ENCODE results near the gene WNK3.
"Not testable (repeated sequence)": the region's sequence is repeated elsewhere in the genome, so short reads cannot be mapped to it uniquely, and the experiment has no call there.

The WNK3 gene

DNA sequence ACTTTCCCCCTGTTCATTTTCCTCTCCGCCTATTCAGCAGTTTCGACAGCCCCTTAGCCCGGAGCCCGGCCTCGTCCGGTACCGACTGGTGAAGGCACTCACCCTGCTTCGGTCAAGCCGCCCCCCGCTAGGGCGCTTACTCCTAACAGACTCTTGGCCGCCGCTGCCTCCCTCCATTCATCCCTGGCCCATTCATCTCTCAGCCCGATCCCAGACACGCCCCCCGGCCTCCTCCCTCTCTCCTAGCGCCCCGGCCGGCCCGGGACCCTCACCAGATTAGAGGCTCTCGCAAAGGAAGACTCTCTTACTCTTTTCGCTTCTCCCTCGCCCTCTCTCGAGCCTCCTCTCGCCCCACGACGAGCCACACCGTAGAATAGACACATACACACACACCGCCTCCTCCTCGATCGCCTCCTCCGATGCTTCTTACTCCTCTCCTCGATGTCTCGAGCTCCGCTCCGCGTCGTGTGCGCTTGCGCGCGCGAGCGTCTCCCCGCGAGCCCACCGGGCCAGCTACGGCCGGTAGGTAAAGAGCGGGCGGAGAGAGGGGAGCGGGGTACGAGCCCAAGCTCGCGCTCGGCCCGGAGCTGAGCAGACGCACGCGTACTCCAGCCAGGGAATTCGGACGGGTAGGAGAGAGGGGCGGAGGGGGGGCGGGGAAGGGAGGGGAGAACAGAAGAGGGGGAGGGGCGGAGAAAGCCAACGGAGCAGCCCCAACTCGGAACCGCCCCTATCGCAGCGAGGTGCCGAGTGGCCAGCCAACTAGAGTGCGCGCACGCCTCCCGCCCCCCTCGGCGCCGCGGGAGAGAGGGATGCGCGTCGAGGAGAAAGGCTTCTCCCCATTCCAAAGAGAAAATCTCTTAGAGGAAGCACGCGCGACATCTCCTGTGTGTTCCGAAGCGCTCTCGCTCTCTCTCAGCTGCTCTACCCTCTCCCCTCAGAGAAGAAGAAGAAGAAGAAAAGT, at the start of gene WNK3:
Gene WNK3, minus strand, starts transcription at position 633 of the 964 bp plus-strand sequence.
- peak; percentile 15 for DNase-seq

DNA sequence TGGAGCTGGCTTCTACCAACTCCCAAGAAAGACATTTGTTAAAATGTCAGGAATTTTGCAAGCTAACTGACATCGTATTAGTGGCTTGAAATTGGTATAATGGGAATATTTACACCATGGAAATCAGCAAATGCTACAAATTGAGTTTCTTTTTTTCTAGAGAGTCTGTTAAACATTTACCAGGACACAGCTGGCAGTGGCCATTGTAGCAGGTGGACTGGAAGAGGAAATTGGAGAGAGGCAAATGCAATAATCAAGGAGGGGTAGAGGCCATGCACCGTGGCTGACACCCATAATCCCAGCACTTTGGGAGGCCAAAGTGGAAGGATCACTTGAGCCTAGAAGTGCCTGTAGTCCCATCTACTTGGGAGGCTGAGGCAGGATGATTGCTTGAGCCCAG, 49.4 kb upstream of the WNK3 start:
- no peak for DNase-seq

DNA sequence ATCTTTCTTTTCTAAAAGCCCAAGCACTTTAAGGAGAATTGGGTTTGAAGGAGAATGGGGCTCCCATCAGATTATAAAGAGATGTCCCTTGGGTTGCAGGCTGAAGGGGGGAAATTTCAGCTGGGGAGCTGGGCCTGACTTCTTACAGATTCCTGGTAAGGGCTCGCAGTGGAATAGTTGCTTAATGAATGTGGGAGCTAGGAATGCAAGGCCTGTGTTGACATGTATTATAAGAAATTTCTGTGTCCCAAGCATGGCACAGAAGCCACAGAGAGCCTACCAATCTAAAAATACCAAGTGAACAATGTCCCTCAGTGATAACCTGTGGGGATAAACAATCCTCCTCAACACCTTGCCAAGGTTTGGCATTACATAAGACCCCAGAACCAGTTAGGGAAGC, 39.3 kb upstream of the WNK3 start:
- DNase-seq: no peak

- DNase-seq: no peak
These were observed 28.5 kb upstream of the WNK3 start for GRCh38 chrX:54386314-54386713.

DNA sequence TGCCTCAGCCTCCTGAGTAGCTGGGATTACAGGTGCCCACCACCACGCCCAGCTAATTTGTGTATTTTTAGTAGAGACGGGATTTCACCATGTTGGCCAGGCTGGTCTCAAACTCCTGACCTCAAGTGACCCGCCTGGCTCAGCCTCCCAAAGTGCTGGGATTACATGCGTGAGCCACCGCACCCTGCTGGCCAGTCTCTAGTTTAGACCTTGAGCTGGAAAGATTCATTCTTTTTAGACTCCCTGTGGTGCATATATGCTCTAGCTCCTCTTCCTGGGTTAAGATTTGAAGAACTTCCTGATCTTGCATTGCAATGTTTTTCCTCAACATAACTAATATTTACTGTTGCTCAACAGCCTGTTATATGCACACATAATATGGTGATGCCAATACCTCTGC, 26.8 kb upstream of the WNK3 start:
- not testable (repeated sequence) for DNase-seq

DNA sequence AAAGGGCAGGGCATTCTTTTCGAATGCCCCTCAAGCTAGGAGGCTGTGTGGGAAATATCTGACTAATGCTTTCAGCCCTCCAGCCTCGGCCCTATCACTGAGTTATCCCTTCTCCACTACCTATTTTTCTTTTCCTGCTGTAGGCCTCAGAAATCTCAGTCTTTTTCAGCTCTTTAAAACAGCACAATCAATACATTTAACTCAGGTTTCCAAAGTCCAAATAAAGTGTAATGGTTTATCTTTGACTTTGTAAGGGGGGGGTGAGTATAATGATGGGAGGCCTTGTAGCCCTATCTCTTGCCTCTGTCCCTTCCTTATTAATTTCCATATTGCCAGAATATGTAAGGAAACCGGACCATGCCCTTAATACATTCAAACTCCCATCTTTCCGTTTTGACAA, 1.6 kb upstream of the WNK3 start:
- no peak for DNase-seq

- DNase-seq: peak; percentile 23
These were observed 772 bp upstream of the WNK3 start for GRCh38 chrX:54358424-54359211.

GRCh38 chrX:54352677-54353076, 5.2 kb downstream of the WNK3 start:
- no peak for DNase-seq

GRCh38 chrX:54337383-54337782, 20.5 kb downstream of the WNK3 start:
- not testable (repeated sequence) for DNase-seq

GRCh38 chrX:54325077-54325476, 32.8 kb downstream of the WNK3 start:
- no peak for DNase-seq

DNA sequence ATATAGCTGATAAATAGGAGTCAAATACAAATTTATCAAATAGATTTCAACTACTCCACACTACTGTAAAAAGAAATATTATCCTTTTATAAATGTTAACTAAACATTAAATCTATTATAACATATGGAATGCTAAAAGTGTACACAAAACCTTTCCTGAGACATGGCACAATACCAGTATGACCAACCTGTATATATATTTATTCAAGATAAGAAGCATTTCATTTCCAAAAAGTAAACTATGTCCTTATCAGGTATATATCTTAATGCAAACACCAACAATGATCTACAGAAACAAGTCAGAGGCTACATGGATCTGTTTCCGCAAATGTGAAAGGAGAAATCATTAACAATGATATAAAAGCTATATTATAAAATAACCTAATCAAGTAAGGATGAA, 37.8 kb downstream of the WNK3 start:
- DNase-seq: no peak

DNA sequence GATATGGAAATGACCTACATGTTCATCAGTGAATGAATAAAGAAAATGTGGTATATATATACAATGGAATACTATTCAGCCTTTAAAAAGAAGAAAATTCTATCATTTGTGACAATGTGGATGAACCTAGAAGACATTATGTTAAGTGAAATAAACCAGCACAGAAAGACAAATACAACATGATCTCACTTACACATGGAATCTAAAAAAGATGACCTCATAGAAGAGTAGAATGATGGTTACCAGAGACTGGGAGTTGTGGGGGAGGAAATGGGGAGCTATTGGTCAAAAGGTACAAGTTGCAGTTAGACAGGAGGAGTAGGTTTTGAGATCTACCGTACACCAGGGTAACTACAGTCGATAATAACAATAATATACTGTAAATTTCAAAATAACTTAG, 51.5 kb downstream of the WNK3 start:
- no peak for DNase-seq

GRCh38 chrX:54301516-54301915, 56.3 kb downstream of the WNK3 start:
- no peak for DNase-seq

GRCh38 chrX:54294306-54294705, 63.5 kb downstream of the WNK3 start:
- no peak for DNase-seq

DNA sequence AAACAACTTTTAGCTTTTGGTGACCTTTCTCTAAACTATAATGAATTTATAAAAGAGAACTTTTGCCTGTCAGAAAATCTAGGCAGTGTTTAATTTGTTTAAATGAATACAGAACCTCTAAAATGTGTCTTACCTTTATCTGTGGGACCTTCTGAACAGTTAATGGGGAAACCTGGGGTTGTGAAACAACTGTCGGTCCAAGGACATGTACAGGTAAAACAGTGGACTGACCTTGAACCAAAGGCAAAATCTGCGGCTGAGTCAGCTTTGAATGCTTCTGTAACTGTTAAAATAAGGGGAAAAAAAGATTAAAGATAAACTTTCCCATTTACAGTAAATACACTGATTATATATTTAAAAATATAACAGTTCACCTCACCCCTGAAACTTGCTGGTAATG, 65.1 kb downstream of the WNK3 start:
- DNase-seq: no peak

GRCh38 chrX:54291758-54292157, 66.1 kb downstream of the WNK3 start:
- DNase-seq: no peak

DNA sequence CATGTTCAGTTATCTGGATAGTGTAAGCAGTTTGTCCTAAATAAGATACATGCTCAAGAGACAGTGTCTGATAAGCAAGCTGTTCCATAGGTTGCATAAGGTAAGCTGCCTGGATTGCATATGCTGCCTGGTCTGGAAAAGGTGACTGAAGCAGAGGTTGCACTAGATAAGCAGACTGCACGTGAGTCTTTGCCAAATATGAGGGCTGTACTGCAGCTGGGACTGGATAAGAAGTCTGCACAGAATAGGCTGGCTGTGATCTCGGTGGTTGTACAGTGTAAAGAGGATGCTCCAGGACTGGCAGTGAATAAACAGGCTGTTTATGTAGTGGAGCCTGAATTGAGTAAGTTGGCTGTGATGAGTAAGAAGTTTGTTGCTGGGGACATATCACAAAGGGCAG, 68.9 kb downstream of the WNK3 start:
- DNase-seq: no peak

GRCh38 chrX:54288277-54288676, 69.6 kb downstream of the WNK3 start:
- DNase-seq: no peak

- DNase-seq: no peak
These were observed 76.2 kb downstream of the WNK3 start for GRCh38 chrX:54281676-54282075.

DNA sequence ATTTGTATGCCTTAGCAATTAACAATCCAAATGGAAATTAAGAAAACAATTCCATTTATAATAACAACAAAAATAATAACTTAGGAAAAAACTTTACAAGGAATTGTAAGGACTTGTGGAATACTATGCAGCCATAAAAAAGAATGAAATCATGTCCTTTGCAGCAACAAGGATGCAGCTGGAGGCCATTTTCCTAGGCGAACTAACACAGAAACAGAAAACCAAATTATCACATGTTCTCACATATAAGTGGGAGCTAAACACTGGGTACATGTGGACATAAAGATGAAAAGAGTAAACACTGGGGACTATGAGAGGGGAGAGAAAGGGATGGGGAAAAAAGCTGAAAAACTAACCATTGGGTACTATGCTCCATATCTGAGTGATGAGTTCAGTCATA, 77.4 kb downstream of the WNK3 start:
- DNase-seq: no peak

GRCh38 chrX:54271664-54272063, 86.2 kb downstream of the WNK3 start:
- DNase-seq: no peak

DNA sequence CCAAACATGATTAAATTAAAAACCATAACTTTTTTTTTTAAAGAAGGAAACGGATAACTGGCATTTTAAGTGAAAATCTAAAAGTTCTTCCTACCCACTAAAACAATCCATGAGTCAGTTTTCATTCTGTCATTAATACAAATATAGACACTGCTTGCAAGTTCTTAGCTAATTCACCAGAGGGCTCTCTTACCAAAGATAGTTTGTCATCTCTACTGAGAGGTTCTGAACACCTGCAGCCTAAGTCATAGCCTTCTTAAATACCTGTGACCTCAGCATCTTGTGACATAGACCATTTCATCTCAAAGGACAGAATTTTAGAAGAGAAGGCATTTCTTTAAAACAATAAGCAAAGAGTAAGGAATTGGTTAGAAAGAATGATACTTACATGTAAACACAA, 109.5 kb downstream of the WNK3 start:
- no peak for DNase-seq

GRCh38 chrX:54246866-54247265, 111.0 kb downstream of the WNK3 start:
- no peak for DNase-seq

GRCh38 chrX:54238588-54238987, 119.3 kb downstream of the WNK3 start:
- DNase-seq: no peak

All from activated T-cell treated with anti-CD3 and anti-CD28 coated beads for 4 hours (primary cell).